Activated T-helper 2 cell treated with anti-CD3 and anti-CD28 coated beads, Interferon-gamma antibody, Interleukin-2, Interleukin-4, amounts not matched to agents 10 μg/mL and 5 μg/mL and 100 μg/mL, durations not matched to agents 14 hours and 24 hours and 36 hours (primary cell): Measurements from ENCODE around the gene PCDHA12. TPM values are rescaled to one million over a fixed set of nuclear protein-coding genes. Genes with fewer than 3 reads are reported as not detected.
"Not testable (repeated sequence)": the region's sequence is repeated elsewhere in the genome, so short reads cannot be mapped to it uniquely, and the experiment has no call there.

Source experiments
- DNase-seq: peaks from one replicate; pipeline ENCODE4 v3.0.0; 2021; ENCODE audit warnings: low spot score
- H3K27ac Mint-ChIP-seq: one replicate; pipeline ENCODE4 v1.8.0; 2021; ENCODE audit warnings: mixed read lengths
- H3K27me3 Mint-ChIP-seq: one replicate; pipeline ENCODE4 v1.8.0; 2021; ENCODE audit warnings: low read depth, mixed read lengths
- H3K36me3 Mint-ChIP-seq: one replicate; pipeline ENCODE4 v1.8.0; 2021; ENCODE audit warnings: low read depth, mixed read lengths
- H3K4me1 Mint-ChIP-seq: one replicate; pipeline ENCODE4 v1.8.0; 2021; ENCODE audit warnings: low read depth, mixed read lengths
- H3K4me3 Mint-ChIP-seq: one replicate; pipeline ENCODE4 v1.8.0; 2021; ENCODE audit warnings: low read depth, mild to moderate bottlenecking, moderate library complexity, mixed read lengths
- H3K9me3 Mint-ChIP-seq: one replicate; pipeline ENCODE4 v1.8.0; 2021; ENCODE audit warnings: mixed read lengths
- intact Hi-C: fragments of 100-400 bp; cut with micrococcal nuclease; formaldehyde crosslinking; loops from one replicate; pipeline ENCODE4 v1.15.1; 2023
- total RNA-seq: library from RNA; stranded (reverse); gene quantifications from 2 replicates; pipeline ENCODE4 v1.2.3, GENCODE V29; 2022

PCDHA12 gene, protein sequence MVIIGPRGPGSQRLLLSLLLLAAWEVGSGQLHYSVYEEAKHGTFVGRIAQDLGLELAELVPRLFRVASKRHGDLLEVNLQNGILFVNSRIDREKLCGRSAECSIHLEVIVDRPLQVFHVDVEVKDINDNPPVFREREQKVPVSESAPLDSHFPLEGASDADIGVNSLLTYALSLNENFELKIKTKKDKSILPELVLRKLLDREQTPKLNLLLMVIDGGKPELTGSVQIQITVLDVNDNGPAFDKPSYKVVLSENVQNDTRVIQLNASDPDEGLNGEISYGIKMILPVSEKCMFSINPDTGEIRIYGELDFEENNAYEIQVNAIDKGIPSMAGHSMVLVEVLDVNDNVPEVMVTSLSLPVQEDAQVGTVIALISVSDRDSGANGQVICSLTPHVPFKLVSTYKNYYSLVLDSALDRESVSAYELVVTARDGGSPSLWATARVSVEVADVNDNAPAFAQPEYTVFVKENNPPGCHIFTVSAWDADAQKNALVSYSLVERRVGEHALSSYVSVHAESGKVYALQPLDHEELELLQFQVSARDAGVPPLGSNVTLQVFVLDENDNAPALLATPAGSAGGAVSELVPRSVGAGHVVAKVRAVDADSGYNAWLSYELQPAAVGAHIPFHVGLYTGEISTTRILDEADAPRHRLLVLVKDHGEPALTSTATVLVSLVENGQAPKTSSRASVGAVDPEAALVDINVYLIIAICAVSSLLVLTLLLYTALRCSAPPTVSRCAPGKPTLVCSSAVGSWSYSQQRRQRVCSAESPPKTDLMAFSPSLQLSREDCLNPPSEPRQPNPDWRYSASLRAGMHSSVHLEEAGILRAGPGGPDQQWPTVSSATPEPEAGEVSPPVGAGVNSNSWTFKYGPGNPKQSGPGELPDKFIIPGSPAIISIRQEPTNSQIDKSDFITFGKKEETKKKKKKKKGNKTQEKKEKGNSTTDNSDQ
- total RNA-seq: not detected in 2 replicates

DNA sequence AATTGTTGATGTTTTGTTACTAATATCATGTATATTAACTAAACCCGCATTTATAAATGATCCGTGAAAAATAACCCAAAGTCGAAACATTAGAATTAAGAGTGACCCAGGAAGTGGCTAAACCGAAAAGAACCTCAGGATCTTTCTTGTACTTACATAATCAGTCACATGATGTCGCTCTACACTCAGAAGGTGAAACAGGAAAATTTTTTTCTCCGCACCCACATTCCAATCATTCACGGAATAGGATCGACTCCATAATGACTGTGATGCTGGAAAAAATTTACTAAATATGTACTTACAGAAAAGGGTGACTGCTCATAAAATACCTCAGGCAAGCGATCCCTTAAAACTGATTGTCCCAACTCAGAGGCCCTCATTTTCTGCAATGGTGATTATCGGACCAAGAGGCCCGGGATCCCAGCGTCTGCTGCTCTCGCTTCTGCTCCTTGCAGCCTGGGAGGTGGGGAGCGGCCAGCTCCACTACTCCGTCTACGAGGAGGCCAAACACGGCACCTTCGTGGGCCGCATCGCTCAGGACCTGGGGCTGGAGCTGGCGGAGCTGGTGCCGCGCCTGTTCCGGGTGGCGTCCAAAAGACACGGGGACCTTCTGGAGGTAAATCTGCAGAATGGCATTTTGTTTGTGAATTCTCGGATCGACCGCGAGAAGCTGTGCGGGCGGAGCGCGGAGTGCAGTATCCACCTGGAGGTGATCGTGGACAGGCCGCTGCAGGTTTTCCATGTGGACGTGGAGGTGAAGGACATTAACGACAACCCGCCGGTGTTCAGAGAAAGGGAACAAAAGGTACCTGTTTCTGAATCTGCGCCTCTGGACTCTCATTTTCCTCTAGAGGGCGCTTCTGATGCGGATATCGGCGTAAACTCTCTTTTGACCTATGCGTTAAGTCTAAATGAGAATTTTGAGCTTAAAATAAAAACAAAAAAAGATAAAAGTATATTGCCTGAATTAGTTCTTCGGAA, at the start of gene PCDHA12:
Gene PCDHA12 (plus strand): TSS at position 224 of the 981 bp plus-strand sequence. CDS start 165 bp downstream, at position 389.
- H3K27me3 Mint-ChIP-seq: no peaks in the 10 kb centered on the region
- no peaks in the 10 kb centered on the region for H3K36me3 Mint-ChIP-seq
- no peak within 1 kb of the TSS for H3K4me3 Mint-ChIP-seq
- no peaks in the 10 kb centered on the region for H3K4me1 Mint-ChIP-seq
- H3K9me3 Mint-ChIP-seq: peaks cover 41% of the 10 kb centered on the region
- intact Hi-C loops: no loop called here
- no peak for DNase-seq
- no peak within 1 kb of the TSS for H3K27ac Mint-ChIP-seq

DNA sequence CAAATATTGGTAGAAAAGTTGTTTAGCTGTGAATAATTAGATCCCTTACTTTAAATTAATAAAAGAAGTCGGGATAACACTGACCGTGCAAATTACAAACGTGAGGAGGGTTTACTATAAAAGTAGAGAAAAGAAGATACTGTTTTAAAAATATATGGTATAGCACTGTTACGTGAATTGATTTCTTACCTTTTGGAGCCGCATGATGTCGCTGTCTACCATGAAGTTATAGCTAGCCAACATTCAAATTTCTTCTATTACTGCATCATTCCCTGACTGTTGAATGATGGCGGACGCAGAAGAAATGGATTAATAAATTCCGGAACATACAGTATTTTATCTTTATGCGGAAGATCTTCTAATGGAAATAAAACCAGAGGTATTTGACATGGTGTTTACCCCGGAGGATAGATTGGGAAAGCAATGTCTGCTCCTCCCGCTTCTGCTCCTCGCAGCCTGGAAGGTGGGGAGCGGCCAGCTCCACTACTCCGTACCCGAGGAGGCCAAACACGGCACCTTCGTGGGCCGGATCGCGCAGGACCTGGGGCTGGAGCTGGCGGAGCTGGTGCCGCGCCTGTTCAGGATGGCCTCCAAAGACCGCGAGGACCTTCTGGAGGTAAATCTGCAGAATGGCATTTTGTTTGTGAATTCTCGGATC, 47.3 kb upstream of the PCDHA12 start, which contains the start of gene PCDHA6:
Gene PCDHA6 (plus strand): TSS at position 257 of the 658 bp plus-strand sequence. CDS start 132 bp downstream, at position 389.
- H3K4me1 Mint-ChIP-seq: no peaks in the 10 kb centered on the region
- peaks cover 38% of the 10 kb centered on the region for H3K9me3 Mint-ChIP-seq
- no peaks in the 10 kb centered on the region for H3K36me3 Mint-ChIP-seq
- H3K27me3 Mint-ChIP-seq: no peaks in the 10 kb centered on the region
- H3K4me3 Mint-ChIP-seq: no peak within 1 kb of the TSS
- DNase-seq: no peak
- no peak within 1 kb of the TSS for H3K27ac Mint-ChIP-seq
- intact Hi-C loops: no loop called here

DNA sequence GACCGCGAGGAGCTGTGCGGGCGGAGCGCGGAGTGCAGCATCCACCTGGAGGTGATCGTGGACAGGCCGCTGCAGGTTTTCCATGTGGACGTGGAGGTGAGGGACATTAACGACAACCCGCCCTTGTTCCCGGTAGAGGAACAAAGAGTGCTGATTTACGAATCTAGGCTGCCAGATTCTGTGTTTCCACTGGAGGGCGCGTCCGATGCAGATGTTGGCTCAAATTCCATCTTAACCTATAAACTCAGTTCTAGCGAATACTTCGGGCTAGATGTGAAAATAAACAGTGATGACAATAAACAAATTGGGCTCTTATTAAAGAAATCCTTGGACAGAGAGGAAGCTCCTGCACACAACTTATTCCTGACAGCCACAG, 46.8 kb upstream of the PCDHA12 start:
- no peak for DNase-seq
- H3K36me3 Mint-ChIP-seq: no peaks in the 10 kb centered on the region
- no peaks in the 10 kb centered on the region for H3K27me3 Mint-ChIP-seq
- peaks cover 41% of the 10 kb centered on the region for H3K9me3 Mint-ChIP-seq
- no peak overlapping the region for H3K27ac Mint-ChIP-seq
- intact Hi-C loops: no loop called here
- no peak overlapping the region for H3K4me3 Mint-ChIP-seq
- no peaks in the 10 kb centered on the region for H3K4me1 Mint-ChIP-seq

DNA sequence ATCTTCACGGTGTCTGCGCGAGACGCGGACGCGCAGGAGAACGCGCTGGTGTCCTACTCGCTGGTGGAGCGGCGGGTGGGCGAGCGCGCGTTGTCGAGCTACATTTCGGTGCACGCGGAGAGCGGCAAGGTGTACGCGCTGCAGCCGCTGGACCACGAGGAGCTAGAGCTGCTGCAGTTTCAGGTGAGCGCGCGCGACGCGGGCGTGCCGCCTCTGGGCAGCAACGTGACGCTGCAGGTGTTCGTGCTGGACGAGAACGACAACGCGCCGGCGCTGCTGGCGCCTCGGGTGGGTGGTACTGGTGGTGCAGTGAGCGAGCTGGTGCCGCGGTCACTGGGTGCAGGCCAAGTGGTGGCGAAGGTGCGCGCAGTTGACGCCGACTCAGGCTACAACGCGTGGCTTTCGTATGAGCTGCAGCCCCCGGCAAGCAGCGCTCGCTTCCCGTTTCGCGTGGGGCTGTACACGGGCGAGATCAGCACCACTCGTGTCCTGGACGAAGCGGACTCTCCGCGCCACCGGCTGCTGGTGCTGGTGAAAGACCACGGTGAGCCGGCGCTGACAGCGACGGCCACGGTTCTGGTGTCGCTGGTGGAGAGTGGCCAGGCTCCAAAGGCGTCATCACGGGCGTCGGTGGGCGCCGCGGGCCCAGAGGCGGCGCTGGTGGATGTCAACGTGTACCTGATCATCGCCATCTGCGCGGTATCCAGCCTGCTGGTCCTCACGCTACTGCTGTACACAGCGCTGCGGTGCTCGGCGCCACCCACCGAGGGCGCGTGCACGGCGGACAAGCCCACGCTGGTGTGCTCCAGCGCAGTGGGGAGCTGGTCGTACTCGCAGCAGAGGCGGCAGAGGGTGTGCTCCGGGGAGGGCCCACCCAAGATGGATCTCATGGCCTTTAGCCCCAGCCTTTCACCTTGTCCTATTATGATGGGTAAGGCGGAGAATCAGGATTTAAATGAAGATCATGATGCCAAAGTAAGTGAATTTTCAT, 45.3 kb upstream of the PCDHA12 start:
- H3K27me3 Mint-ChIP-seq, H3K36me3 Mint-ChIP-seq, intact Hi-C loops, H3K4me3 Mint-ChIP-seq, H3K4me1 Mint-ChIP-seq, H3K27ac Mint-ChIP-seq, DNase-seq: not testable (repeated sequence)
- H3K9me3 Mint-ChIP-seq: peaks cover 48% of the 10 kb centered on the region

DNA sequence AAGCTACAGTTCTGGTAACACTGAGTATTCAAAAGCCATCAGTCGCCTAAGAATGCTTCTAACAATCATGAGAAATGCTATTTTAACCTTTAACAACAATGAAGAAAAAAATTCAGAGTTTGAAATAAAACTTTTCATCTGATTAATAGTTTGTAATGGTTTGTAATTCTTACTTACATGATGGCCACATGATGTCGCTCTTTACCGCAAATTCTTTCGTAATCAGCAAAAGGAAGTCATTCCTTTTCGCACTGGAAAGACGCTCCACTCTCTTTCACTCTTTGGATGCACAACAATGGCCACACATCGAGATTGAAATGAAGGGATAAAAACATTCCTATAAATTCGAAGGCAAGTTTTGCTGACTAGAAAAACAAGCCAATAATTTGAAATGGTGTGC, 41.1 kb upstream of the PCDHA12 start, which contains the start of gene PCDHA7:
Gene PCDHA7 (plus strand): TSS at position 277 of the 400 bp plus-strand sequence. CDS start 115 bp downstream, at position 392.
- Mint-ChIP-seq H3K4me3 (no peak within 1 kb of the TSS), H3K27ac (no peak within 1 kb of the TSS), H3K27me3 (no peaks in the 10 kb centered on the region), H3K4me1 (no peaks in the 10 kb centered on the region), H3K36me3 (no peaks in the 10 kb centered on the region), H3K9me3 (peaks cover 34% of the 10 kb centered on the region)
- no peak for DNase-seq
- intact Hi-C loops: no loop called here

DNA sequence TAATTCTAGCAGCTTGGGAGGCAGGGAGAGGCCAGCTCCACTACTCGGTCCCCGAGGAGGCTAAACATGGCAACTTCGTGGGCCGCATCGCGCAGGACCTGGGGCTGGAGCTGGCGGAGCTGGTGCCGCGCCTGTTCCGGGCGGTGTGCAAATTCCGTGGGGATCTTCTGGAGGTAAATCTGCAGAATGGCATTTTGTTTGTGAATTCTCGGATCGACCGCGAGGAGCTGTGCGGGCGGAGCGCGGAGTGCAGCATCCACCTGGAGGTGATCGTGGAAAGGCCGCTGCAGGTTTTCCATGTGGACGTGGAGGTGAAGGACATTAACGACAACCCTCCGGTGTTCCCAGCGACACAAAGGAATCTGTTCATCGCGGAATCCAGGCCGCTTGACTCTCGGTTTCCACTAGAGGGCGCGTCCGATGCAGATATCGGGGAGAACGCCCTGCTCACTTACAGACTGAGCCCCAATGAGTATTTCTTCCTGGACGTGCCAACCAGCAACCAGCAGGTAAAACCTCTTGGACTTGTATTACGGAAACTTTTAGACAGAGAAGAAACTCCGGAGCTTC, 40.6 kb upstream of the PCDHA12 start:
- H3K27me3 Mint-ChIP-seq, H3K4me1 Mint-ChIP-seq, DNase-seq, H3K27ac Mint-ChIP-seq, H3K4me3 Mint-ChIP-seq, intact Hi-C loops, H3K36me3 Mint-ChIP-seq: not testable (repeated sequence)
- peaks cover 32% of the 10 kb centered on the region for H3K9me3 Mint-ChIP-seq

DNA sequence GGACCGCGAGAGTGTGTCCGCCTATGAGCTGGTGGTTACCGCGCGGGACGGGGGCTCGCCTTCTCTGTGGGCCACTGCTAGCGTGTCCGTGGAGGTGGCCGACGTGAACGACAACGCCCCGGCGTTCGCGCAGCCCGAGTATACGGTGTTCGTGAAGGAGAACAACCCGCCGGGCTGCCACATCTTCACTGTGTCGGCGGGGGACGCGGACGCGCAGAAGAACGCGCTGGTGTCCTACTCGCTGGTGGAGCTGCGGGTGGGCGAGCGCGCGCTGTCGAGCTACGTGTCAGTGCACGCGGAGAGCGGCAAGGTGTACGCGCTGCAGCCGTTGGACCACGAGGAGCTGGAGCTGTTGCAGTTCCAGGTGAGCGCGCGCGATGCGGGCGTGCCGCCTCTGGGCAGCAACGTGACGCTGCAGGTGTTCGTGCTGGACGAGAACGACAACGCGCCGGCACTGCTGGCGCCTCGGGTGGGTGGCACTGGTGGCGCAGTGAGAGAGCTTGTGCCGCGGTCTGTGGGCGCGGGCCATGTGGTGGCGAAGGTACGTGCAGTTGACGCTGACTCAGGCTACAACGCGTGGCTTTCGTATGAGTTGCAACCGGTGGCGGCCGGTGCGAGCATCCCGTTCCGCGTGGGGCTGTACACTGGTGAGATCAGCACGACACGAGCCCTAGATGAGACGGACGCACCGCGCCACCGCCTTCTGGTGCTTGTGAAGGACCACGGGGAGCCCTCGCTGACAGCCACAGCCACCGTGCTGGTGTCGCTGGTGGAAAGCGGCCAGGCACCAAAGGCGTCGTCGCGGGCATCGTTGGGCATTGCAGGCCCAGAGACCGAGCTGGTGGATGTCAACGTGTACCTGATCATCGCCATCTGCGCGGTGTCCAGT, 39.2 kb upstream of the PCDHA12 start:
- peaks cover 35% of the 10 kb centered on the region for H3K9me3 Mint-ChIP-seq
- intact Hi-C loops: no loop called here
- no peaks in the 10 kb centered on the region for H3K4me1 Mint-ChIP-seq
- H3K27ac Mint-ChIP-seq: no peak overlapping the region
- no peaks in the 10 kb centered on the region for H3K36me3 Mint-ChIP-seq
- no peaks in the 10 kb centered on the region for H3K27me3 Mint-ChIP-seq
- no peak for DNase-seq
- H3K4me3 Mint-ChIP-seq: no peak overlapping the region

DNA sequence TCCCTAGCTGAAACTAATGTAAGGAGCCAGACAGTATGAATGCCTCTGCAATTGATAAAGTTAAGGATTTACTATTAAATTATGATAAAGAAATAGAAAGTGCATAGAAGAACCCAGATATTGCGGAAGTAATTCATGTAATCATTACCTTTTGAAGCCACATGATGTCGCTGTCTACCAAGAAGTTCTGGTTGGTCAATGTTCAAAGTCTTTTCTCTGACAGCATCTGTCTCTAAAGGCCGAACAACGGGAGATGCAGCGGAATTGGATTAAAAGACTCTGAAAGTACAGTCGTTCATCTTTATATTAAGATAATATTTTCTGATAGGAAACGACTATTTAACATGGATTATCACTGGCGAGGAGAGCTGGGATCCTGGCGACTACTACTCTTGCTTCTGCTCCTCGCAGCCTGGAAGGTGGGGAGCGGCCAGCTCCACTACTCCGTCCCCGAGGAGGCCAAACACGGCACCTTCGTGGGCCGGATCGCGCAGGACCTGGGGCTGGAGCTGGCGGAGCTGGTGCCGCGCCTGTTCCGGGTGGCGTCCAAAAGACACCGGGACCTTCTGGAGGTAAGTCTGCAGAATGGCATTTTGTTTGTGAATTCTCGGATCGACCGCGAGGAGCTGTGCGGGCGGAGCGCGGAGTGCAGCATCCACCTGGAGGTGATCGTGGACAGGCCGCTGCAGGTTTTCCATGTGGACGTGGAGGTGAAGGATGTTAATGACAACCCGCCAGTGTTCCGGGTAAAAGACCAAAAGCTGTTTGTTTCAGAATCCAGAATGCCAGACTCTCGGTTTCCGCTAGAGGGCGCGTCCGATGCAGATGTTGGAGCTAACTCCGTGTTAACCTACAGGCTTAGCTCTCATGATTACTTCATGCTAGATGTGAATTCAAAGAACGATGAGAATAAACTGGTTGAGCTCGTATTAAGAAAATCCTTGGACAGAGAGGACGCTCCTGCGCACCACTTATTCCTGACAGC, 33.8 kb upstream of the PCDHA12 start, which contains the start of gene PCDHA8:
Gene PCDHA8 (plus strand): TSS at position 210 of the 985 bp plus-strand sequence. CDS start 135 bp downstream, at position 345.
- DNase-seq: no peak
- Mint-ChIP-seq H3K4me1 (no peaks in the 10 kb centered on the region), H3K9me3 (peaks cover 20% of the 10 kb centered on the region), H3K27ac (no peak within 1 kb of the TSS), H3K27me3 (no peaks in the 10 kb centered on the region), H3K36me3 (no peaks in the 10 kb centered on the region), H3K4me3 (no peak within 1 kb of the TSS)
- intact Hi-C loops: no loop called here
